GM21367 (cell line): ENCODE results near the gene OR10G3.
"Not testable (repeated sequence)": the region's sequence is repeated elsewhere in the genome, so short reads cannot be mapped to it uniquely, and the experiment has no call there.

Experiments used
- ATAC-seq: cut with Tn5 transposase; IDR thresholded peaks from one replicate; pipeline ENCODE4 v1.9.1; 2021; ENCODE audit not compliant: unreplicated experiment

OR10G3 gene, protein sequence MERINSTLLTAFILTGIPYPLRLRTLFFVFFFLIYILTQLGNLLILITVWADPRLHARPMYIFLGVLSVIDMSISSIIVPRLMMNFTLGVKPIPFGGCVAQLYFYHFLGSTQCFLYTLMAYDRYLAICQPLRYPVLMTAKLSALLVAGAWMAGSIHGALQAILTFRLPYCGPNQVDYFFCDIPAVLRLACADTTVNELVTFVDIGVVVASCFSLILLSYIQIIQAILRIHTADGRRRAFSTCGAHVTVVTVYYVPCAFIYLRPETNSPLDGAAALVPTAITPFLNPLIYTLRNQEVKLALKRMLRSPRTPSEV

DNA sequence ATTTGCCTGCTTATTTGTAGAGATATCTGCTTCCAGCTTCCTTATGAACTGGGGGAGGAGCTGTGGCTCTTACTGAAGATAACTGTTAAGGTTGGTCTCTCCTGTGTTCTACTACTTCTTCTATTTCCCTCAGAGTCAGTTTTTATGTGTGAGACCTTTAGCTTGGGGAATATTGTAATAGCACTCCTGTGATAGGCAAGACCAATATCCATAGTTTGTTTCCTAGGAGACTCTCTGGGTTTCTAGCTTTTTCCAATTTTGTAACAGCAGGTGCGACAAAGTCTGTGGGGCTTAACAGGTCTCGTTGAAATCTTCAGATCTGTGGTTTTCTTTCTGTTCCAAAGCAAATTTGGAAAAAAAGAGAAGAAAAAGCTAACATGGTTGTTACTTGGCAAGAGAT lies at the start of gene OR10G3:
Gene OR10G3, minus strand, starts transcription at position 101 of the 400 bp plus-strand sequence. CDS start 9,332 bp downstream, outside the sequence.
- ATAC-seq = no peak

DNA sequence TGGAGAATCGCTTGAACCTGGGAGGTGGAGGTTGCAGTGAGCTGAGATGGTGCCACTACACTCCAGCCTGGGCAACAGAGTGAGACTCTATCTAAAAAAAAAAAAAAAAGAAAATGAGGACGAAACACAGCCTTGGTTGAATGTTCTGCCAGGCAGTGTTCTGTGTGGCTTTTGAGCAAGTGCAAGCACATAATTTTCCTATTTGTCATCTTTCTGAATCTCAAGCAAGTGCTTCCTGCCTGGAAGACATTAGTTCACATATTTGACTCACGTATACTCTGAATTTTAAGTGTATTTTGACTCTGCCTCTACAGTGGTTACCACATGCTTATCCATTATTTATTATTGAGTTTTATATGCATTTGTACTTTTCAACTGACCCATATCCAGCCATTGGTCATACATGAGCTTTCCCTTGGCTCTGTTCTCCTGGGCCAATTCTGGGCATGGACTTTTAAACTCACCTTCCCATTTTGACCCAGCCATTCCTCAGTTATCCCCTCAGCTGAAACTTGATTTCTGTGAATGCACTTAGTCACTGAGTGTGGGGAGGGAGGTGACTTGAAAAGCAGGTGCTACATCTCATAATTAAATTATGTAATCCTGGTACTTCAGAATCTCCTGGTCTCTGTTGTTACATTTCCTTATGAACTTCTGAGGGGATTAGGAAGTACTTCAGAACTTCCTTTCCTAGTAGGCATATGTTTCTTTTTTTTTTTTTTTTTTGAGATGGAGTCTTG lies 46.8 kb upstream of the OR10G3 start:
- ATAC-seq = no peak

DNA sequence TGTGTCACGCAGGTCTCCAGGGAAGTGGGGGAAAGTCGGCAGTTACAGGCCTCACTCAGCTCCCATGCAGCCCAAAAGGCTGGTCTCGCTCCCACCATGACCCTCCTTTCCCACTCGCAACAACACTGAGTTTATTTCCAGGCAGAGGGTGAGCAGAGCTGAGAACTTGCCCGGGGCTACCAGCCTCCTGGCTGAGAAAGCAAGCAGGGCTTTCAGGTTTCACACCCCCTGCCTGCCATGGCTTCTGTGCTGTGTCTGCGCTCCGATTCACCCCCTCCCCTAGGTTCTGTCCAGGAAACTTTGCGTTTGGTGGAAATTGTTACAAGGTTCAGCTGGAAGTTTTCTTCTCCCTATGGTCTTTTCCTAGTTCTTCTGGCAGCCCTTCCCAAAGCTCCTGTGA lies 37.7 kb upstream of the OR10G3 start:
- ATAC-seq = no peak

DNA sequence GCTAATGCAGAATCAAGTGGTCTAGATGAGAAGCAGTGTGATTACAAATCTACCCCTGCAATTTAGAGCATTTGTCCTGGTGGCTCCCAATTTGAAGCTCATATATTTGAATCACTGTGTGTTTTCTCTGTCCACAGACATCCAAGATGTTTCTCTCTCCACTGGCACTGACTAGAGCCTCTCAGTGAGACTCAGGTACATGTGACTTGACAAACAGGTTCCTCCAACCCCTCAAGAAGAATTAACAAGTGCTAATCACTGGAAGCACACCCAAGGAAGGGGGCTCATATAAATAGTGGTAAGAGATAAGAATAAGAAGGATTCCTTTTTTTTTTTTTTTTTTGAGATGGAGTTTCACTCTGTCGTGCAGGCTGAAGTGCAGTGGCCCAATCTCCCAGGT lies 34.4 kb upstream of the OR10G3 start:
- ATAC-seq = no peak

DNA sequence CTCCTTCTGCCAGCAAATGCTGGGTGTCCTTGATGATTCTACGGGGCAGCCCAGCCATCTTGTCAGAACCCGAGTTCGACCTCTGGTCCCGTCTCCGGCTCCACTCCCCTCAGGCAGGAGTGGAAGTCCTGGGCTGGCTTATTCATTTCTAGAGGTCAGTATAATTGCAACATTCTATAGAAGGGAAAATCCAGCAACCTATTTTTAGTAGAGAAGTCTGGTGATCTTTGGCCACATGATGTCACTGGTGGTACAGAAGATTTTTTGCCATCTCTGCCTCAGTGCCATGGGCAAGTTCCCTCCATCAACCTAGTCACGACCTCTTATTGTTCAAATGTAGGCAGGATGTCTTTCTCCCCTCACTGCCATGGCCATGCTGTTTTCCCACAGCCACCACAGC lies 32.4 kb upstream of the OR10G3 start:
- no peak for ATAC-seq

DNA sequence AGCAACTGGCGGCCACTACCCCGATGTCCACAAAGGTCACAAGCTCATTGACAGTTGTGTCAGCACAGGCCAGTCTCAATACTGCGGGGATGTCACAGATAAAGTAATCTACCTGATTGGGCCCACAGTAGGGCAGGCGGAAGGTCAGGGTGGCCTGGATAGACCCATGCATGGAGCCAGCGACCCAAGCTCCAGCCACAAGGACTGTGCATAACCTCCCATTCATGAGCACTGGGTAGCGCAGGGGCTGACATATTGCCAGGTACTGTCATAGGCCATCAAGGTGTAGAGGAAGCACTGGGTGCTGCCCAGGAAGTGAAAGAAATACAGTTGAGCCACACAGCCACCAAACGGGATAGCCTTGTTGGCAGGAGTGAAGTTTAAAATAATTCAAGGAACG lies 22.3 kb upstream of the OR10G3 start:
- ATAC-seq = not testable (repeated sequence)

DNA sequence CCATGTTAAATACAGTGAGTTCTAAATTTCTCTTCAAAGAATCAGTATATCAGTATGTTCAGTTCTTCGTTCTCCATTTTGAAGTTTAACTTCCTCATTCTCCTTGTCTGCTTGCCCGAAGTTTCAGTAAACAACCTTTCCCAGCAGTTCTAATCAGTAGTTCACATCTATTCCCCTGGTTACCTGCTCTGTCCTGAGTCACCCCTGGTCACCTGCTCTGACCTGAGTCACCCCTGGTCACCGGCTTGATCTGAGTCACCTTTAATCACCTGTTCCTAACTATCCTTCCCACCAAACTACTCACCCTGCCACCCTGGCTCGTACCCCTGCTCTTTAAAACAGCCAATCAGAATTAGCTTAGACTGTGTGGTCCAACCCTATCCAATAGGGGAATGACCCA lies 9.4 kb upstream of the OR10G3 start:
- no peak for ATAC-seq

DNA sequence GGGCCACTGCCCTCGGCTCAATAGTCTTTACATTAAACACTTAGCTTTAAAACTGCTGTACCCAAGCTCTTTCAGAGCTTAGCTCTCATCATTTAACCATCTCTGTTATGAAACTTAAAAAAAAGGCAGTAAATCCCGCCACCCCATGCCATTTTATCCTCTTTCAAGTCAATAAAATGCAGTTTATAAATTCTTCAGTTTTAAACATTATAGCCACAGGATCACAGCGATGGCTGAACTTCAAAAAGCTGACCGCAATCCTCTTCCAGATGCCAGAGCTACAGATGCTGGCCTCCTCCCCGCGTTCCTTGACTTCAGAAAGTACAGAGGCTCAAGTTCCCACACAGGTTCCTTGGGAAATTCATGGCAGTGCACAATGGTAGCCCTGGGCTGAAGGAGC lies 4.2 kb downstream of the OR10G3 start:
- ATAC-seq = no peak

DNA sequence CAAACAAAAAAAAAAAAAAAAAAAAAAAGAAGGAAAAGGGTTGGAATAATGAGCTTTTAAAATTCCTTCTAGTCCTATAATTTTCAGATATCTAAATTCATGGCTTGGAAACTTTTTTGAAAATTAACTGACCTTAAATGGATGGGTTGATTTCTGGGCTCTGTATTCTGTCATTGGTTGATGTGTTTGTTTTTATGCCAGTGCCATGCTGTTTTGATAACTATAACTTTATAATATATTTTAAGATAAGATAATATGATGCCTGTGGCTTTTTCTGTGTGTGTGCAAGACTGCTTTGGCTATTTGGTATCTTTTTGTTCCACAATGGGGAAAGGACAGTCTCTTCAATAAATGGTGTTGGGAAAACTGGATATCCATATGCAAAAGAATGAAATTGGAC lies 7.3 kb downstream of the OR10G3 start:
- ATAC-seq = no peak

DNA sequence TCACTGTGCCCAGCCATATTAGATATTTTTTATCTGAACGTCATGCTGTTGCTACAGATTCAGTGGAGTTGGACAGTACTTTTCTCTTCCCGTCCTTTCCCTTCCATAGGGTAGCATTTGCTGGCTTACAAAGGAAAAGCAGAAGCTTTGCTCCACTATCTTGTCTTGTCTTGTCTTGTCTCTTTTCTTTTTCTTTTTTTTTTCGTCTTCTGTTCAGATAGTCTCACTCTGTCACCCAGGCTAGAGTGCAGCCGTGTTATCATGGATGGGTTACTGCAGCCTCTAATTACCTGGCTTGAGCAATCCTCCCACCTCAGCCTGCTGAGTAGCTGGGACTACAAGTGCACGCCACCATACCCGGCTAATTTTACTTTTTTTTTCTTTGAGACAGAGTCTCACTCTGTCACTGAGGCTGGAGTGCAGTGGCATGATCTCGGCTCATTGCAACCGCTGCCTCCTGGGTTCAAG lies 21.1 kb downstream of the OR10G3 start:
- ATAC-seq = no peak

DNA sequence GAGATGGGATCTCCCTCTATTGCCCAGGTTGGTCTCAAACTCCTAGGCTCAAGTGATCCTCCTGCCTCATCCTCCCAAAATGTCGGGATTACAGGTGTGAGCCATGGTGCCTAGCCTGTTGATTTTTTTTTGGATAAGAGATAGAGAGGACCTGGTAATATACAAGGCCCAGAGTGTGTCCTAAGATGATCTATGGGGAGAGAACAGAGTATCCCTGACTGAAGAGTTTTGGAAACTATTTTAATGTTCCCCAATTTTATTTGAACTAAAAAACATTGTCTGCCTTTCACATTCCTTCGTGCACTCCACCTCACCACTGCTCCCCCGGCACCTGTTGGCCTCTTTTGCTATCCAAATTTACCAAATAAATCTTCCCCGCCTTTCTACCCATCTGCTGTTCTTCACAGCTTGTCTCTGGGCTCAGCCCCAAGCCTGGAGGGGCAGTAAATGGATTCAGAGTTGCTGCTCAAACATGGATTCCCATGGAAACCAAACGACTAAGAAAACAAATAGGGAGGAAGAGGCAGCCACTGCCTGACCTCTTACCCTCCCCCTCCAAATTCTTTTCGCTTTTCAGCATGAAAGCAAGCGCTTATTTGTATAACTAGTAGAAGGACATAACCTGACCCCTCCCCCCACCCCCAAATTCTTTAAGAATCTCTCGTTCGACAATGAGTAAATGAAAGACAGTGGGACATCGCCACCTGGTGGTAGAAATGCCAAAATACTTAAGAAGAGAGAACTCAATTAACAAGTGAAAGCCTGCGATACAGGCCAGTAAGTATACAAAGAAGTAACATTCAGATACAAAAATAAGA lies 22.6 kb downstream of the OR10G3 start:
- no peak for ATAC-seq

DNA sequence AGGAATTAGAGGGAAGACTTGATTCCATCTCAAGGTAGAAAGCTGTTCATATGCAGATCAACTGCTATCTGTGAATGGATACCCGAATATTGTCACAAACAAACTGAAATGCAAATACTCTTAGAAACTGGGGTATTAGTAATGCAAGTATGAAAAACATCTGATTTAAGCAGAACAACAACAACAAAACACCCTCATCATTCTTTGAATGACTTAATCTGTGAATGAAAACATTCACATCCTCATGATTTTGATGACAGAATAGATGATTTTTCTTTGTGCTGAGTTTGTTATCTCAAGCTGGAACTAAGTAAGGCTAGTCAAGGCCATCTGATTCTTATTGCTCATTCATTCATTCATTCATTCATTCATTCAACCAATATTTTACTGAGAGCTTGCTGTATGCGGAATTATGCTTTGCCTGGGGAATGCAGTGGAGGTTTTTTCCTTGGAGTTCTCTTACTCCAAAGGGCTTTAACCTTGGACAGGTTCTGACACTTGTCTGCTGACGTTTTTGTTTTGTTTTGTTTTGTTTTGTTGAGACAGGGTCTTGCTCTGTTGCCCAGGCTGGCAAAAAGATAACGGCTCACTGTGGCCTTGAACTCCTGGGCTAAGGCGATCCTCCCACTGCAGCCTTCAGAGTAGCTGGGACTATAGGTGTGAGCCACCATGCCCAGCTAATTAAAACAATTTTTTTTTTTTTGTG lies 23.3 kb downstream of the OR10G3 start:
- no peak for ATAC-seq

DNA sequence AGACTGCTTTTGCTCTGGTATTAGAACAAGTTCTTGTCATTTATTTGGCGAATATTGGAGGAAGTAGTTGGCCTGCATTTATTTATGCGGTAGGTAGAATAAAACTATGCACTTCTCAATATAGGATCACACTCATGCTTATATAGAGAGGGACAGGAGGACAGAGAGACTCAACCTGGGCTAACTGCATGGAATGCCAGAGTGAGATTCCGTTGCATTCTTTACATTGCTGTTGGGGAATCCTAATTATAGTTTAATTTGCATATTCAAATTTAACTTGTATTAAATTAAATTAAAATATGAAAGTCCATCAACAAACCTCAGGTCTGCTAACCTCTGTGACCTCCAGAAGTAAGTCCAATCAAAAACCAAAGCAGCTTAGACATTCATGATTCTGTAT lies 26.6 kb downstream of the OR10G3 start:
- ATAC-seq = no peak

DNA sequence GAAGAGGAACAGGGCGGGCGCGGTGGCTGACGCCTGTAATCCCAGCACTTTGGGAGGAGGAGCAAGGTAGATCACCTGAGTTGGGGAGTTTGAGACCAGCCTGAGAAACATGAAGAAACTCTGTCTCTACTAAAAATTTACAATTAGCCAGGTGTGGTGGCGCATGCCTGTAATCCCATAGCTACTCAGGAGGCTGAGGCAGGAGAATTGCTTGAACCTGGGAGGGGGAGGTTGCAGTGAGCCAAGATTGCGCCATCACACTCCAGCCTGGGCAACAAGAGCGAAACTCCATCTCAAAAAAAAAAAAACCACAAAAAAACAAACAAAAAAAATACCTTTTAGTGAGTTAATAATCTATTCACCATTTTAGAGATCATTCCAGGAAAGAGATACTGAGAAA lies 35.3 kb downstream of the OR10G3 start:
- ATAC-seq = not testable (repeated sequence)

DNA sequence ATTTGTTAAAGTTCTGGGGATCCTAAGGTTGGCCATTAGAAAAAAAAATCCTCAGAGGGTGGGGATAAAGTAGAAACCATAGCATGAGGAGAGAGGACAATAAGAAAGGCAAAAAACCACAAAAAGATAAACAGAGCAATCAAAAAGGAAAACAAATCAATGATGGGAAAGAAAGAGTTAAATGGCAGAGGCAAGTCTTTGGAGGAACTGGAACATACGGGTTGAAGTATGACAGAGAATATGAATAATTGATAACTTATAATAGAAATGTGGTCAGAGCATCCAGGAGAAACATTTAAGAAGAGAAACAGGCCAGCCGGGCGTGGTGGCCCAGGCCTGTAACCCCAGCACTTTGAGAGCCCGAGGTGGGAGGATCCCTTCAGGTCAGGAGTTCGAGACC lies 35.9 kb downstream of the OR10G3 start:
- no peak for ATAC-seq

DNA sequence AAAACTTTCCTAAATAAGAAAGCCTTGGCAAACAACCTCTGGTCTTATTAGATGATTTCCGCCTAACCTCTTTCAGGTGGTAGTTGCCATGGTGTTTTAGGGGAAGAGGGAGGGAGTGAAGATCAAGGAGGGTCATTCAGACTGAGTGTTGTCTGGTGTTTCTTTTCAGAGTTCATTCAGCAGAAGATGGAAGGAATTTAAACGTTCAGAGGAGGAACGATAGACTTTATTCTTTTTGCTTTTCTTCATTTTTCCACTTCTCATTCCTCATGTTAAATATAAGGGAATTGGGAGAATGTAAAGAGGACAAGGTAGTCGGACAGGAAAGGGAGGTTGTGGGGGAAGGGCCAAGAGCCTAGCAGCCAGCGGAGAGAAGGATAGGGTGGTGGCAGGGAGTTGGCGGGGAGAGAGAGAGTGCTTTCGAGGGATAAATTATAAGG lies 36.3 kb downstream of the OR10G3 start:
- ATAC-seq = no peak

DNA sequence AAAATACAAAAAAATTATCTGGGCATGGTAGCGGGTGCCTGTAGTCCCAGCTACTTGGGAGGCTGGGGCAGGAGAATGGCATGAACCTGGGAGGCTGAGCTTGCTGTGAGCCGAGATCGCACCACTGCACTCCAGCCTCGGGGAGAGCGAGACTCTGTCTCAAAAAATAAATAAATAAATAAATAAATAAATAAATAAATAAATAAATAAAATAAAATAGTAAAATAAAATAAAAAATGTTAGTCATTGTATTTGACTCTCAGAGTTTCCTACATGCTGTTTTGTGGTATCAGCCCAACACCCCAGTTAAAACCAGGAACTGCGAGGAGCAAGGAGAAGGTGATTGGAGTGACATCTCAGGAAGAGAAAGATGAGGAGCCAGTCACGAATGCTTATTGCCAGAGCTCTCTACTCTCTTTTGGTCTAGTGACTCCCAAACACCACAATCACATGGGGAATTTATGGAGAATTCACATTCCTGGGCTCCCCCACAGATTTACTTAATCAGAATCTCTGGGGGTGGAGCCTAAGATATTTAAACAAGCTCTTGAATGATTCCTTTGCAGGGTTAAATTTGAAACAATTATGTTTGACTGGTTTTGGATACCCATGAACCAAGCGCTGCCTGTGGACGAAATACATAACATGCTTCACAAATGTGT lies 38.3 kb downstream of the OR10G3 start:
- no peak for ATAC-seq

DNA sequence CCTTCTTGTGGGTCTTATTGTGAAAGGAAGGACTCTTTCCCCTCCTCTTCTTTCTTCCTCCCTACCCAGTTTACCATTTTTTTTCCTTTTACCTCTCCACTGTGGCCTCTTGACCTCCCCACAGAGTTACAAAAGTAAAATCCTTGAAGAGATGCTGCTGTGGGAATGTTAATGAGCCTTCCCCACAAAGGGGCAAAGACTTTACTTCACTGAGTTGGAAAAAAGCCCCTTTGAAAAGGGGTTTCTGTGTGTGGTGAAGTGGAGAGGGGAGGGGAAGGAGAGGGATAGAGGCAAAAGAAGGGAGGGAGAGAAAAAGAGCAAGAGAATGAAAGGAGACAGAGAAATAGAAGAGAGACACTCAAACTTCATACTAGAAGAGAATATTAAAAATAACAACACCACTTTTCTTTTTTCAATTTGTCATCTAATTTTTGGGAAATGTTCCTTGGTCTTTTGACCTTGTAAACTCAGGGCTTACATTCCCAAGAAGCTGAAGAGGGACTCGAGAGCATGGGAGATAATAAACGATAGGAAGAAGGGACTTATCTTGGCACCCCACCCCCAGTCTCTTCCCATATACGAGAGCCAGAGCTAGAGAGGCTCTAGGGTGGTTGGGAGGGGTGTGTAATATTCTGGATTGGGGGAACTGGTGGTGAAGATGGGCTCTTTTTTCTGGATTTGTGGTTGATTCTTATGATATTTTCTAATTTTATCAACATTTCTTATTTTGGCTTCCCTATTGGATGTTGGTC lies 40.5 kb downstream of the OR10G3 start:
- ATAC-seq = no peak

DNA sequence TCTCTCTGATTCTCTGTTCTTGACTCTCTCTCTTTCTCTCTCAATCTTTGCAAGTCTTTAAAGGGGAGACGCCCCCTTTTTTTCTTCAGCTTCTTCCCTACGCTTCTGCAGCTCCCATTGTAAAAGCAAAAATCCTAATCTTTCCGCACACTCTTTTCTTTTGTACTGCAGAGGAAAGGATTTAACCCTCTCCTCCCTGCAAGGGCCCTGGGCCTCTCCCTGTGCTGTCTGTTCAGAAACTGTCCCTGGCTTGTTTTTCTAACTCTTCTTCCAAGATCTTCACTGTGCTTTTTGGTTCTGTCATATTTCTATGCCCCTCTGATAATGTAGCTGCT lies 42.8 kb downstream of the OR10G3 start:
- no peak for ATAC-seq
